Loucy (cell line): Measurements from ENCODE around the gene INSYN1.

Experiments
- H2AFZ ChIP-seq: fragments of 200-600 bp; sonication (generic); 2 replicates; pipeline ENCODE4 v1.6.0; 2016; ENCODE audit warnings: antibody characterized with exemption, mild to moderate bottlenecking, low read length, moderate library complexity
- H3F3A ChIP-seq: fragments of 200-600 bp; 2 replicates; pipeline ENCODE4 v1.6.0; 2016; ENCODE audit warnings: antibody characterized with exemption, low read depth, mild to moderate bottlenecking
- H3K27me3 ChIP-seq: fragments of 200-600 bp; sonication (generic); 2 replicates; pipeline ENCODE4 v1.6.1; 2014; ENCODE audit warnings: low read length, mild to moderate bottlenecking; ENCODE audit not compliant: insufficient read depth, poor library complexity, severe bottlenecking
- H3K36me3 ChIP-seq: fragments of 200-600 bp; sonication (generic); 2 replicates; pipeline ENCODE4 v1.6.1; 2016; ENCODE audit warnings: low read length; ENCODE audit not compliant: insufficient read depth
- H3K4me1 ChIP-seq: fragments of 200-600 bp; sonication (generic); 2 replicates; pipeline ENCODE4 v1.5.1; 2014; ENCODE audit warnings: low read length, mild to moderate bottlenecking; ENCODE audit not compliant: insufficient read depth, poor library complexity, severe bottlenecking
- H3K4me2 ChIP-seq: fragments of 200-600 bp; sonication (generic); 2 replicates; pipeline ENCODE4 v1.6.0; 2014; ENCODE audit warnings: antibody characterized with exemption, low read length, low read depth, mild to moderate bottlenecking; ENCODE audit not compliant: poor library complexity, severe bottlenecking
- H3K4me3 ChIP-seq: fragments of 200-600 bp; sonication (generic); 2 replicates; pipeline ENCODE4 v1.5.1; 2014; ENCODE audit warnings: low read length, mild to moderate bottlenecking, mixed read lengths; ENCODE audit not compliant: poor library complexity, severe bottlenecking
- H3K79me2 ChIP-seq: fragments of 200-600 bp; sonication (generic); 2 replicates; pipeline ENCODE4 v1.6.1; 2014; ENCODE audit warnings: low read length; ENCODE audit not compliant: insufficient read depth
- H3K9ac ChIP-seq: fragments of 200-600 bp; sonication (generic); 2 replicates; pipeline ENCODE4 v1.6.0; 2014; ENCODE audit warnings: mild to moderate bottlenecking, low read depth, low read length, moderate library complexity; ENCODE audit not compliant: poor library complexity, severe bottlenecking
- H3K9me2 ChIP-seq: fragments of 200-600 bp; sonication (generic); replicated peaks from 2 replicates; pipeline ENCODE4 v1.6.1; 2016; ENCODE audit warnings: low read depth, low read length, mixed read lengths
- H3K9me3 ChIP-seq: fragments of 200-600 bp; sonication (generic); 2 replicates; pipeline ENCODE4 v1.6.1; 2014; ENCODE audit warnings: mild to moderate bottlenecking, antibody characterized with exemption, low read length, low read depth; ENCODE audit not compliant: insufficient read depth
- H4K20me1 ChIP-seq: fragments of 200-600 bp; sonication (generic); 2 replicates; pipeline ENCODE4 v1.6.0; 2014; ENCODE audit warnings: antibody characterized with exemption, low read length, mild to moderate bottlenecking; ENCODE audit not compliant: insufficient read depth, poor library complexity, severe bottlenecking
- CTCF ChIP-seq: fragments of 200-600 bp; sonication (generic); conservative IDR thresholded peaks from 2 replicates; pipeline ENCODE4 v1.5.1; 2014; ENCODE audit warnings: mild to moderate bottlenecking, antibody characterized with exemption, low read length
- EZH2phosphoT487 ChIP-seq: fragments of 200-600 bp; IDR thresholded peaks from 2 replicates; pipeline ENCODE4 v1.6.1; 2018; ENCODE audit warnings: antibody characterized with exemption, mild to moderate bottlenecking, moderate library complexity, borderline replicate concordance

Gene INSYN1

DNA sequence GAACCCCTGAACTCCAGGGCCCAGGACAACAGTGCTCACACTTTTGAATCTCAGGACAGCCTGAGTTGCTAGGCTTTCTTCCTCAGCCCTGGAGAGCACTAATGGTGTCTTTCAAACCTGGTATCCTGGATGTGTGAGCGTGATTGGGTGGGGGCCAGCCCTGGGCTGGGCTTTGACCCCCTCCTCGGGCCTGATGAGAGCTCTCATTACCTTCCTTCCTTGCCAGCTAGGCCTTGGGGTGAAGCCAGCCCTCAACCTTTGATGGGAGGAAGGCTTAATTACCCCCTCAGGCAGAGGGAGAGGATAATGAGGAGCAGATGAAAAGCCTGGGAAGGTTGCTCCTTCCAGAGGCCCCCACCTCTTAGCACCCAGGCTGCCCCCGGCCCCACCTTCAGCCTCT lies 31.1 kb upstream of the INSYN1 start:
- TF ChIP-seq EZH2phosphoT487 (no peak), CTCF (no peak)
- Histone ChIP-seq H3K4me3 (no peak overlapping the region), H3K79me2 (no peaks in the 10 kb centered on the region), H3K27me3 (no peaks in the 10 kb centered on the region), H3K4me2 (no peak overlapping the region), H3K4me1 (no peaks in the 10 kb centered on the region), H3K36me3 (no peaks in the 10 kb centered on the region), H4K20me1 (no peaks in the 10 kb centered on the region), H3F3A (no peaks in the 10 kb centered on the region), H2AFZ (no peak overlapping the region), H3K9me3 (no peaks in the 10 kb centered on the region), H3K9ac (no peak overlapping the region), H3K9me2 (no peaks in the 10 kb centered on the region)

- H4K20me1 ChIP-seq: no peaks in the 10 kb centered on the region
- H3K9ac ChIP-seq: no peak overlapping the region
- H3K9me2 ChIP-seq: no peaks in the 10 kb centered on the region
- no peak for TF ChIP-seq CTCF
- TF ChIP-seq EZH2phosphoT487: no peak
- no peaks in the 10 kb centered on the region for H3K4me1 ChIP-seq
- no peak overlapping the region for H2AFZ ChIP-seq
- no peaks in the 10 kb centered on the region for H3K79me2 ChIP-seq
- no peak overlapping the region for H3K4me2 ChIP-seq
- H3K36me3 ChIP-seq: no peaks in the 10 kb centered on the region
- H3F3A ChIP-seq: no peaks in the 10 kb centered on the region
- H3K27me3 ChIP-seq: no peaks in the 10 kb centered on the region
- no peaks in the 10 kb centered on the region for H3K9me3 ChIP-seq
- H3K4me3 ChIP-seq: no peak overlapping the region
Measured at GRCh38 chr15:73782344-73782959, 29.3 kb upstream of the INSYN1 start.

- Histone ChIP-seq H3K36me3 (no peaks in the 10 kb centered on the region), H3F3A (no peaks in the 10 kb centered on the region), H3K4me3 (no peak overlapping the region), H3K79me2 (no peaks in the 10 kb centered on the region), H2AFZ (no peak overlapping the region), H3K27me3 (no peaks in the 10 kb centered on the region), H3K9me3 (no peaks in the 10 kb centered on the region), H3K9ac (no peak overlapping the region), H3K4me1 (no peaks in the 10 kb centered on the region), H3K4me2 (no peak overlapping the region), H3K9me2 (no peaks in the 10 kb centered on the region), H4K20me1 (no peaks in the 10 kb centered on the region)
- no peak for TF ChIP-seq EZH2phosphoT487
- peak; percentile 31 for TF ChIP-seq CTCF
Measured at GRCh38 chr15:73781038-73781925, 28.1 kb upstream of the INSYN1 start.
